Peyer's patch (tissue), 4 donors: ENCODE results near the gene ULBP2.

Experiments
- CTCF ChIP-seq, 6 experiments: fragments of 450-650 bp in 4 of 6; fragments of 200-600 bp in 2 of 6; sonication (generic) in 1 of 6; IDR thresholded peaks; one replicate each; pipeline ENCODE4 v1.5.1; 2017 to 2019; ENCODE audit warnings: antibody characterized with exemption in 6 of 6, mild to moderate bottlenecking in 3 of 6, moderate library complexity in 1 of 6
- POLR2A ChIP-seq, 2 donors: fragments of 450-650 bp; IDR thresholded peaks; one replicate each; pipeline ENCODE4 v1.5.1; 2017; ENCODE audit warnings: antibody characterized with exemption in 2 of 2, mild to moderate bottlenecking in 2 of 2, moderate library complexity in 2 of 2

- no peak for TF ChIP-seq CTCF (IDR thresholded peaks at IDR 0.05)
- TF ChIP-seq POLR2A (IDR thresholded peaks at IDR 0.05), result no peak
Observed at GRCh38 chr6:149931501-149931900, 10.3 kb upstream of the ULBP2 start.
